NCI-H2107 (cell line): ENCODE results near the gene PGGHG.
"Not testable (repeated sequence)": the region's sequence is repeated elsewhere in the genome, so short reads cannot be mapped to it uniquely, and the experiment has no call there.

Source experiments
- DNase-seq: peaks from one replicate; lab custom pipeline; 2025; lab: John Stamatoyannopoulos, UW

The PGGHG gene

GRCh38 chr11:288478-289397 lies at the start of gene PGGHG:
TSS of gene PGGHG (plus strand) at chr11:289126. CDS start at chr11:289817, 691 bp downstream.
- no peak for DNase-seq

GRCh38 chr11:240315-240714 lies 48.6 kb upstream of the PGGHG start:
- no peak for DNase-seq

GRCh38 chr11:241634-242033 lies 47.3 kb upstream of the PGGHG start:
- DNase-seq = no peak

- DNase-seq = no peak
Measured at GRCh38 chr11:244376-244775, 44.5 kb upstream of the PGGHG start.

- no peak for DNase-seq
Measured at GRCh38 chr11:249062-249461, 39.9 kb upstream of the PGGHG start.

GRCh38 chr11:250274-250673 lies 38.7 kb upstream of the PGGHG start:
- no peak for DNase-seq

GRCh38 chr11:250740-251299 lies 38.1 kb upstream of the PGGHG start:
- DNase-seq = peak; percentile 25

- no peak for DNase-seq
Measured at GRCh38 chr11:251550-251949, 37.4 kb upstream of the PGGHG start.

- DNase-seq = no peak
Measured at GRCh38 chr11:252666-253065, 36.3 kb upstream of the PGGHG start.

- DNase-seq = no peak
Measured at GRCh38 chr11:253160-253885, 35.6 kb upstream of the PGGHG start.

GRCh38 chr11:253886-254270 lies 35.0 kb upstream of the PGGHG start:
- DNase-seq = no peak

GRCh38 chr11:255176-255575 lies 33.8 kb upstream of the PGGHG start:
- DNase-seq = no peak

GRCh38 chr11:255816-256215 lies 33.1 kb upstream of the PGGHG start:
- DNase-seq = no peak

- DNase-seq = no peak
Measured at GRCh38 chr11:256952-257737, 31.8 kb upstream of the PGGHG start.

GRCh38 chr11:257766-258493 lies 31.0 kb upstream of the PGGHG start:
- DNase-seq = no peak

- DNase-seq = no peak
Measured at GRCh38 chr11:259413-259812, 29.5 kb upstream of the PGGHG start.

GRCh38 chr11:261624-262023 lies 27.3 kb upstream of the PGGHG start:
- no peak for DNase-seq

GRCh38 chr11:266676-267439 lies 22.1 kb upstream of the PGGHG start:
- DNase-seq = no peak

GRCh38 chr11:267491-267994 lies 21.4 kb upstream of the PGGHG start:
- DNase-seq = no peak

- DNase-seq = not testable (repeated sequence)
Measured at GRCh38 chr11:268716-269145, 20.2 kb upstream of the PGGHG start.
